Osteoblast (primary cell): ENCODE results near the gene KCTD12. TPM values are rescaled to one million over a fixed set of nuclear protein-coding genes. Genes with fewer than 3 reads are reported as not detected.

Experiments used
- DNase-seq: peaks from one replicate; pipeline ENCODE4 v3.0.0; 2011; ENCODE audit warnings: low spot score, mixed read lengths; ENCODE audit not compliant: insufficient read length; ENCODE audit errors: missing footprints
- H2AFZ ChIP-seq: 2 replicates; pipeline ENCODE4 v1.6.0; 2011; ENCODE audit warnings: mild to moderate bottlenecking, low read length
- H3K27ac ChIP-seq: 2 replicates; pipeline ENCODE4 v1.5.1; 2011; ENCODE audit warnings: mild to moderate bottlenecking, low read depth, low read length, moderate library complexity
- H3K27me3 ChIP-seq: 2 replicates; pipeline ENCODE4 v1.6.0; 2012; ENCODE audit warnings: mild to moderate bottlenecking, control low read depth, inconsistent platforms, low read length, moderate library complexity; ENCODE audit not compliant: insufficient read depth
- H3K36me3 ChIP-seq: 2 replicates; pipeline ENCODE4 v1.5.1; 2011; ENCODE audit warnings: mild to moderate bottlenecking, low read length, control low read depth, moderate library complexity; ENCODE audit not compliant: insufficient read depth
- H3K4me1 ChIP-seq: 2 replicates; pipeline ENCODE4 v1.5.1; 2011; ENCODE audit warnings: mild to moderate bottlenecking, low read length, control low read depth, moderate library complexity; ENCODE audit not compliant: insufficient read depth
- H3K4me2 ChIP-seq: 2 replicates; pipeline ENCODE4 v1.6.0; 2011; ENCODE audit warnings: mild to moderate bottlenecking, low read length; ENCODE audit not compliant: insufficient read depth
- H3K4me3 ChIP-seq: fragments of 200-600 bp; sonication (generic); 3 replicates; pipeline ENCODE4 v1.5.1; 2012; ENCODE audit warnings: mild to moderate bottlenecking, low read length, inconsistent platforms; ENCODE audit not compliant: insufficient read depth
- H3K79me2 ChIP-seq: 2 replicates; pipeline ENCODE4 v1.6.0; 2012; ENCODE audit warnings: mild to moderate bottlenecking, low read length, control low read depth, inconsistent platforms; ENCODE audit not compliant: insufficient read depth
- H3K9me3 ChIP-seq: 2 replicates; pipeline ENCODE4 v1.5.1; 2011; ENCODE audit warnings: low read depth, low read length, control low read depth
- H4K20me1 ChIP-seq: 2 replicates; pipeline ENCODE4 v1.6.0; 2012; ENCODE audit warnings: mild to moderate bottlenecking, low read length, control low read depth; ENCODE audit not compliant: insufficient read depth
- total RNA-seq: library from RNA; depleted of rRNA; stranded (reverse); fragments of >200 nt; gene quantifications from 2 replicates; pipeline ENCODE4 v1.2.3, GENCODE V29; 2012
- TF ChIP-seq, protein P1 (sequence below): IDR thresholded peaks from 2 replicates; pipeline ENCODE4 v1.5.1; 2011; ENCODE audit warnings: mild to moderate bottlenecking, low read depth, low read length, moderate library complexity; ENCODE audit errors: extremely low read depth

KCTD12 gene
- total RNA-seq, 1 donor, result 29.0 TPM

GRCh38 chr13:76845367-76845766 is 40.8 kb downstream of the KCTD12 start:
- Histone ChIP-seq H3K9me3 (no peaks in the 10 kb centered on the region), H3K4me2 (no peak overlapping the region), H3K27ac (no peak overlapping the region), H3K4me1 (no peaks in the 10 kb centered on the region), H2AFZ (no peak overlapping the region), H3K27me3 (no peaks in the 10 kb centered on the region), H3K36me3 (no peaks in the 10 kb centered on the region), H3K4me3 (no peak overlapping the region), H3K79me2 (no peaks in the 10 kb centered on the region), H4K20me1 (no peaks in the 10 kb centered on the region)
- TF ChIP-seq, protein P1, sequence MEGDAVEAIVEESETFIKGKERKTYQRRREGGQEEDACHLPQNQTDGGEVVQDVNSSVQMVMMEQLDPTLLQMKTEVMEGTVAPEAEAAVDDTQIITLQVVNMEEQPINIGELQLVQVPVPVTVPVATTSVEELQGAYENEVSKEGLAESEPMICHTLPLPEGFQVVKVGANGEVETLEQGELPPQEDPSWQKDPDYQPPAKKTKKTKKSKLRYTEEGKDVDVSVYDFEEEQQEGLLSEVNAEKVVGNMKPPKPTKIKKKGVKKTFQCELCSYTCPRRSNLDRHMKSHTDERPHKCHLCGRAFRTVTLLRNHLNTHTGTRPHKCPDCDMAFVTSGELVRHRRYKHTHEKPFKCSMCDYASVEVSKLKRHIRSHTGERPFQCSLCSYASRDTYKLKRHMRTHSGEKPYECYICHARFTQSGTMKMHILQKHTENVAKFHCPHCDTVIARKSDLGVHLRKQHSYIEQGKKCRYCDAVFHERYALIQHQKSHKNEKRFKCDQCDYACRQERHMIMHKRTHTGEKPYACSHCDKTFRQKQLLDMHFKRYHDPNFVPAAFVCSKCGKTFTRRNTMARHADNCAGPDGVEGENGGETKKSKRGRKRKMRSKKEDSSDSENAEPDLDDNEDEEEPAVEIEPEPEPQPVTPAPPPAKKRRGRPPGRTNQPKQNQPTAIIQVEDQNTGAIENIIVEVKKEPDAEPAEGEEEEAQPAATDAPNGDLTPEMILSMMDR, result no peak
- no peak for DNase-seq

DNA sequence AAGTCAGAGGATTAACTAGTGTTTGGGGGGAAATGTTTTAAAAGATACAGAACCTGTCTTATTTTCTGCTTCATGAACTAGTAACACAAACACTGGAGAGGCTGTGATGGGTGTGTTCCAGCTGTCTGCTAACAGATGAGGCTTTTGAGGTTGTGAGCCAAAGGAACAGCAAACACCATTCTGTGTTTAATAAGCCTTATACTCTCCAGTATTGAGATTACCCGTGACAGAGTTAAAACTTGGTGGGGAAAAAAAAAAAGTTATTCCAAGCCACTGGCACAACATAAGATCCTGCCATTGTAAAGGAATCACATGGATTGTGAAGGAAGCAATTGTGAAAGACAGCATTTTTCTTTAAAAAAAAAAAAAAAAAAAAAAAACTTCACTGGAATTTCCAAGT is 48.4 kb downstream of the KCTD12 start:
- no peak overlapping the region for H3K4me3 ChIP-seq

GRCh38 chr13:76836311-76836710 is 49.9 kb downstream of the KCTD12 start:
- H3K4me1 ChIP-seq, result peaks cover 9% of the 10 kb centered on the region
- DNase-seq, result no peak
- peak overlapping the region; percentile 21 for H3K4me2 ChIP-seq

More for the DNA sequence above, 48.4 kb downstream of the KCTD12 start:
- TF ChIP-seq, protein P1, result no peak
- H3K4me2 ChIP-seq, result no peak overlapping the region
- no peaks in the 10 kb centered on the region for H3K79me2 ChIP-seq
- no peak overlapping the region for H2AFZ ChIP-seq
- no peak for DNase-seq
- H3K36me3 ChIP-seq, result no peaks in the 10 kb centered on the region
- no peaks in the 10 kb centered on the region for H3K27me3 ChIP-seq
- H3K4me1 ChIP-seq, result peaks cover 9% of the 10 kb centered on the region
- H3K9me3 ChIP-seq, result no peaks in the 10 kb centered on the region
- H4K20me1 ChIP-seq, result no peaks in the 10 kb centered on the region
- no peak overlapping the region for H3K27ac ChIP-seq

GRCh38 chr13:76833441-76833954 is 52.7 kb downstream of the KCTD12 start:
- no peak for DNase-seq
- peaks cover 21% of the 10 kb centered on the region for H3K4me1 ChIP-seq
- no peak overlapping the region for H3K4me3 ChIP-seq
- no peak overlapping the region for H2AFZ ChIP-seq
- no peaks in the 10 kb centered on the region for H4K20me1 ChIP-seq
- no peak overlapping the region for H3K27ac ChIP-seq
- H3K9me3 ChIP-seq, result no peaks in the 10 kb centered on the region
- no peaks in the 10 kb centered on the region for H3K27me3 ChIP-seq
- TF ChIP-seq, protein P1, result no peak
- H3K36me3 ChIP-seq, result no peaks in the 10 kb centered on the region
- H3K79me2 ChIP-seq, result no peaks in the 10 kb centered on the region
- H3K4me2 ChIP-seq, result no peak overlapping the region

More at GRCh38 chr13:76836311-76836710, 49.9 kb downstream of the KCTD12 start:
- TF ChIP-seq, protein P1, result no peak
- H2AFZ ChIP-seq, result no peak overlapping the region
- no peak overlapping the region for H3K4me3 ChIP-seq
- H3K27me3 ChIP-seq, result no peaks in the 10 kb centered on the region
- H4K20me1 ChIP-seq, result no peaks in the 10 kb centered on the region
- H3K79me2 ChIP-seq, result no peaks in the 10 kb centered on the region
- H3K36me3 ChIP-seq, result no peaks in the 10 kb centered on the region
- H3K27ac ChIP-seq, result no peak overlapping the region
- H3K9me3 ChIP-seq, result no peaks in the 10 kb centered on the region
